GM12873 (cell line): ENCODE measurements around the gene CHD9.

Source experiments
- CTCF ChIP-seq: IDR thresholded peaks from 2 replicates; pipeline ENCODE4 v1.5.1; 2012; ENCODE audit warnings: low read depth, mild to moderate bottlenecking, moderate library complexity, low read length, control low read depth; ENCODE audit not compliant: insufficient read depth; ENCODE audit errors: missing control alignments

CHD9 gene

GRCh38 chr16:53219371-53219770, 164.6 kb downstream of the CHD9 start:
- no peak for TF ChIP-seq CTCF

GRCh38 chr16:53219795-53220454, 165.1 kb downstream of the CHD9 start:
- TF ChIP-seq CTCF = no peak

- TF ChIP-seq CTCF = peak; percentile 29
Measured at GRCh38 chr16:53220585-53220984, 165.8 kb downstream of the CHD9 start.

GRCh38 chr16:53224951-53225533, 170.3 kb downstream of the CHD9 start:
- TF ChIP-seq CTCF = no peak

- TF ChIP-seq CTCF = no peak
Measured at GRCh38 chr16:53232826-53233529, 178.2 kb downstream of the CHD9 start.

- no peak for TF ChIP-seq CTCF
Measured at GRCh38 chr16:53234836-53235235, 180.0 kb downstream of the CHD9 start.

GRCh38 chr16:53235851-53236250, 181.1 kb downstream of the CHD9 start:
- TF ChIP-seq CTCF = no peak
